HUES64 (cell line): ENCODE measurements around the gene RNF39.
A peak's percentile ranks its signal among the peaks of the same experiment; 100 is the strongest.

ENCODE experiments used
- H3K27ac ChIP-seq: 2 replicates; pipeline ENCODE4 v1.7.0; 2013; ENCODE audit warnings: low read depth, low read length, inconsistent platforms
- H3K27me3 ChIP-seq: 2 replicates; pipeline ENCODE4 v1.6.1; 2013; ENCODE audit warnings: mild to moderate bottlenecking, low read length; ENCODE audit not compliant: insufficient read depth
- H3K36me3 ChIP-seq: 2 replicates; pipeline ENCODE4 v1.6.1; 2013; ENCODE audit warnings: mild to moderate bottlenecking, low read length; ENCODE audit not compliant: insufficient read depth
- H3K4me1 ChIP-seq: 2 replicates; pipeline ENCODE4 v1.6.1; 2013; ENCODE audit warnings: mild to moderate bottlenecking, low read length, moderate library complexity; ENCODE audit not compliant: insufficient read depth
- H3K4me3 ChIP-seq: 2 replicates; pipeline ENCODE4 v1.5.1; 2013; ENCODE audit warnings: mild to moderate bottlenecking, low read length, moderate library complexity
- H3K9ac ChIP-seq: 2 replicates; pipeline ENCODE4 v1.6.1; 2013; ENCODE audit warnings: mild to moderate bottlenecking, low read depth, low read length
- H3K9me3 ChIP-seq: 2 replicates; pipeline ENCODE4 v1.6.1; 2013; ENCODE audit warnings: low read depth, low read length; ENCODE audit not compliant: insufficient read depth
- WGBS: fragments of 150-250, 120-280 bp; methylation state at CpG from one replicate; pipeline ENCODE4 v1.1.7; 2013; ENCODE audit warnings: missing lambda C conversion rate; 5-methylcytosine and 5-hydroxymethylcytosine counted together

The RNF39 gene

GRCh38 chr6:30103872-30104179 is 28.3 kb upstream of the RNF39 start:
- Histone ChIP-seq H3K36me3 (no peaks in the 10 kb centered on the region), H3K27ac (no peak overlapping the region), H3K27me3 (peaks cover 78% of the 10 kb centered on the region), H3K9ac (no peak overlapping the region), H3K9me3 (no peaks in the 10 kb centered on the region), H3K4me3 (peak overlapping the region; percentile 55), H3K4me1 (peaks cover 16% of the 10 kb centered on the region)
- 23% methylated on average over 2 of the region's 3 CpGs for WGBS

GRCh38 chr6:30102970-30103871 is 27.7 kb upstream of the RNF39 start:
- no peaks in the 10 kb centered on the region for H3K36me3 ChIP-seq
- peaks cover 81% of the 10 kb centered on the region for H3K27me3 ChIP-seq
- no peak overlapping the region for H3K9ac ChIP-seq
- H3K4me3 ChIP-seq, result peak overlapping the region; percentile 55
- WGBS, result 4% methylated on average over 36 of the region's 36 CpGs
- no peaks in the 10 kb centered on the region for H3K9me3 ChIP-seq
- no peak overlapping the region for H3K27ac ChIP-seq
- H3K4me1 ChIP-seq, result peaks cover 16% of the 10 kb centered on the region

GRCh38 chr6:30102414-30102969 is 26.9 kb upstream of the RNF39 start:
- Histone ChIP-seq H3K27me3 (peaks cover 86% of the 10 kb centered on the region), H3K4me3 (peak overlapping the region; percentile 51), H3K9me3 (no peaks in the 10 kb centered on the region), H3K4me1 (peaks cover 16% of the 10 kb centered on the region), H3K36me3 (no peaks in the 10 kb centered on the region), H3K9ac (no peak overlapping the region), H3K27ac (no peak overlapping the region)
- WGBS, result 31% methylated on average over 12 of the region's 15 CpGs

- no peak overlapping the region for H3K9ac ChIP-seq
- 3% methylated on average over 51 of the region's 51 CpGs for WGBS
- peak overlapping the region; percentile 51 for H3K4me3 ChIP-seq
- peaks cover 16% of the 10 kb centered on the region for H3K4me1 ChIP-seq
- no peaks in the 10 kb centered on the region for H3K9me3 ChIP-seq
- no peak overlapping the region for H3K27ac ChIP-seq
- peaks cover 92% of the 10 kb centered on the region for H3K27me3 ChIP-seq
- no peaks in the 10 kb centered on the region for H3K36me3 ChIP-seq
Observed at GRCh38 chr6:30101444-30102413, 26.2 kb upstream of the RNF39 start.

- WGBS, result 4% methylated on average over 47 of the region's 47 CpGs
- Histone ChIP-seq H3K36me3 (no peaks in the 10 kb centered on the region), H3K9ac (no peak overlapping the region), H3K9me3 (no peaks in the 10 kb centered on the region), H3K27ac (no peak overlapping the region), H3K27me3 (peaks cover 96% of the 10 kb centered on the region), H3K4me3 (peak overlapping the region; percentile 51), H3K4me1 (peaks cover 16% of the 10 kb centered on the region)
Observed at GRCh38 chr6:30100585-30101443, 25.2 kb upstream of the RNF39 start.

GRCh38 chr6:30100154-30100553 is 24.6 kb upstream of the RNF39 start:
- no peak overlapping the region for H3K27ac ChIP-seq
- H3K4me1 ChIP-seq, result peaks cover 16% of the 10 kb centered on the region
- H3K36me3 ChIP-seq, result no peaks in the 10 kb centered on the region
- no peak overlapping the region for H3K9ac ChIP-seq
- WGBS, result 22% methylated on average over 6 of the region's 8 CpGs
- peak overlapping the region; percentile 51 for H3K4me3 ChIP-seq
- peaks cover 94% of the 10 kb centered on the region for H3K27me3 ChIP-seq
- H3K9me3 ChIP-seq, result no peaks in the 10 kb centered on the region

GRCh38 chr6:30097902-30098768 is 22.6 kb upstream of the RNF39 start:
- H3K9me3 ChIP-seq, result no peaks in the 10 kb centered on the region
- H3K4me3 ChIP-seq, result no peak overlapping the region
- H3K4me1 ChIP-seq, result peaks cover 16% of the 10 kb centered on the region
- WGBS, result 86% methylated on average over 4 of the region's 4 CpGs
- H3K27me3 ChIP-seq, result peaks cover 88% of the 10 kb centered on the region
- H3K9ac ChIP-seq, result no peak overlapping the region
- H3K36me3 ChIP-seq, result no peaks in the 10 kb centered on the region
- H3K27ac ChIP-seq, result no peak overlapping the region

GRCh38 chr6:30096829-30097228 is 21.3 kb upstream of the RNF39 start:
- no peaks in the 10 kb centered on the region for H3K9me3 ChIP-seq
- no peak overlapping the region for H3K27ac ChIP-seq
- no peaks in the 10 kb centered on the region for H3K36me3 ChIP-seq
- H3K9ac ChIP-seq, result no peak overlapping the region
- 67% methylated on average over 1 of the region's 1 CpG for WGBS
- H3K4me3 ChIP-seq, result no peak overlapping the region
- H3K27me3 ChIP-seq, result peaks cover 82% of the 10 kb centered on the region
- H3K4me1 ChIP-seq, result peaks cover 16% of the 10 kb centered on the region

GRCh38 chr6:30093951-30094661 is 18.5 kb upstream of the RNF39 start:
- H3K36me3 ChIP-seq, result no peaks in the 10 kb centered on the region
- H3K4me1 ChIP-seq, result no peaks in the 10 kb centered on the region
- H3K27me3 ChIP-seq, result peaks cover 75% of the 10 kb centered on the region
- H3K27ac ChIP-seq, result no peak overlapping the region
- H3K4me3 ChIP-seq, result no peak overlapping the region
- 94% methylated on average over 3 of the region's 5 CpGs for WGBS
- no peak overlapping the region for H3K9ac ChIP-seq
- no peaks in the 10 kb centered on the region for H3K9me3 ChIP-seq
